HG02884 (cell line): Measurements from ENCODE around the gene CKS1B.

Source experiments
- ATAC-seq: cut with Tn5 transposase; IDR thresholded peaks from one replicate; pipeline ENCODE4 v1.9.1; 2021; ENCODE audit warnings: mild to moderate bottlenecking, moderate library complexity; ENCODE audit not compliant: unreplicated experiment

Gene CKS1B

GRCh38 chr1:155000411-155000725, 25.9 kb downstream of the CKS1B start:
- ATAC-seq: no peak

GRCh38 chr1:155000726-155001424, 26.4 kb downstream of the CKS1B start:
- peak; percentile 33 for ATAC-seq

- no peak for ATAC-seq
These were observed 26.9 kb downstream of the CKS1B start for GRCh38 chr1:155001425-155001674.

GRCh38 chr1:155001675-155002463, 27.4 kb downstream of the CKS1B start:
- ATAC-seq: no peak

GRCh38 chr1:155002464-155003226, 28.2 kb downstream of the CKS1B start, which contains the start of gene ZBTB7B:
TSS of gene ZBTB7B (plus strand) at chr1:155002802. CDS start at chr1:155014661, 11,859 bp downstream.
- no peak for ATAC-seq

- no peak for ATAC-seq
These were observed 28.8 kb downstream of the CKS1B start for GRCh38 chr1:155003227-155003765.

GRCh38 chr1:155003766-155004351, 29.4 kb downstream of the CKS1B start:
- no peak for ATAC-seq

- ATAC-seq: no peak
These were observed 30.0 kb downstream of the CKS1B start for GRCh38 chr1:155004352-155005075.

GRCh38 chr1:155005076-155006011, 30.9 kb downstream of the CKS1B start:
- no peak for ATAC-seq

- no peak for ATAC-seq
These were observed 32.2 kb downstream of the CKS1B start for GRCh38 chr1:155006601-155007101.

GRCh38 chr1:155007251-155007828, 32.9 kb downstream of the CKS1B start:
- no peak for ATAC-seq

- ATAC-seq: no peak
These were observed 33.8 kb downstream of the CKS1B start for GRCh38 chr1:155008015-155008941.

- ATAC-seq: no peak
These were observed 34.8 kb downstream of the CKS1B start for GRCh38 chr1:155009221-155009711.

- ATAC-seq: no peak
These were observed 35.3 kb downstream of the CKS1B start for GRCh38 chr1:155009742-155010141.

GRCh38 chr1:155010211-155010918, 35.9 kb downstream of the CKS1B start:
- no peak for ATAC-seq

- no peak for ATAC-seq
These were observed 36.5 kb downstream of the CKS1B start for GRCh38 chr1:155011004-155011416.

GRCh38 chr1:155011437-155012025, 37.0 kb downstream of the CKS1B start:
- no peak for ATAC-seq
